ENCODE results near the gene COPS7A. TPM values are rescaled to one million over a fixed set of nuclear protein-coding genes. Genes with fewer than 3 reads are reported as not detected.

COPS7A gene
- total RNA-seq, 6 experiments from 2014 or later: 103 to 122 (median 108) TPM

DNA sequence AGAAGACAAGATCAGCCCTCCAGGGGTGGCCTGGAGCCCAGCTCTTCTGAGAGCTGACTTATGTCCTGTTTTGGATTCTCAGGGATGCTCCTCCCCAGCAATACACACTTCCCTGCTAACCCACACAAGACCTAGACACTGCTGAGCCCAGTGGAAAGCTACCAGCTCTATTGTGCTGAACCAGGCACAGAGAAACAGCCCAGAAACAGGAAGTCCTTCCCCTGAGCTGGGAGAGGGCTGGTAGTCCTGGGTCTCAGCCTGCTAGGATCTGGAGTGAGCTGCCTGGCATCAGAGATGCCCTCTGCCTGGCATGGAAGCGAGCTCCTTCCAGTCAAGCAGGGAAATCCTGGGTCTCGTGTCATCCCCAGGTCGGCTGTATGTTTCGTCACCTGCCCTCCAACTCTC is 47.2 kb downstream of the COPS7A start:
- H3K36me3 Mint-ChIP-seq (ENCODE audit: low read depth): peaks cover 5% of the 10 kb centered on the region
- no peak for DNase-seq
- H3K4me1 Mint-ChIP-seq (ENCODE audit: low read depth): peaks cover 29% of the 10 kb centered on the region
- TF ChIP-seq CTCF (IDR thresholded peaks at IDR 0.05): no peak
- no peak overlapping the region for H3K4me3 Mint-ChIP-seq
- no peak overlapping the region; the same call in 1 of the 2 replicates for H3K27ac Mint-ChIP-seq
- H3K27me3 Mint-ChIP-seq (ENCODE audit: insufficient read depth): peaks cover 9% of the 10 kb centered on the region
- no peaks in the 10 kb centered on the region for H3K9me3 Mint-ChIP-seq

GRCh38 chr12:6771509-6772330 is 47.9 kb downstream of the COPS7A start:
- H3K4me3 Mint-ChIP-seq: no peak overlapping the region
- peaks cover 9% of the 10 kb centered on the region for H3K27me3 Mint-ChIP-seq (ENCODE audit: insufficient read depth)
- no peaks in the 10 kb centered on the region for H3K9me3 Mint-ChIP-seq
- peaks cover 5% of the 10 kb centered on the region for H3K36me3 Mint-ChIP-seq (ENCODE audit: low read depth)
- H3K27ac Mint-ChIP-seq: no peak overlapping the region
- no peak for DNase-seq
- peaks cover 29% of the 10 kb centered on the region for H3K4me1 Mint-ChIP-seq (ENCODE audit: low read depth)
- TF ChIP-seq CTCF (IDR thresholded peaks at IDR 0.05): no peak

DNA sequence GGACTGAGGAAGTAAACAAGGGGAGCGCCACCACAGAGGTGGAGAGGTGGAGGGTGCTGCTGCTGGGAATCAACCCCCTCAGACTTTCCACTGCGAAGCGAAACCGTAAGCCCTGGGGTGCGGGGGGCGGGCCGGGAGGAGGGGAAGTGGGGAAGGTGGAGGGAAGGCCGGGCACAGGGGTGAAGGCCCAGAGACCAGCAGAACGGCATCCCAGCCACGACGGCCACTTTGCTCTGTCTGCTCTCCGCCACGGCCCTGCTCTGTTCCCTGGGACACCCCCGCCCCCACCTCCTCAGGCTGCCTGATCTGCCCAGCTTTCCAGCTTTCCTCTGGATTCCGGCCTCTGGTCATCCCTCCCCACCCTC is 48.5 kb downstream of the COPS7A start, which contains the start of gene LAG3:
LAG3 (plus strand) TSS at position 190 of the 365 bp plus-strand sequence. CDS start 333 bp downstream, outside the sequence.
- no peak for TF ChIP-seq CTCF (IDR thresholded peaks at IDR 0.05)
- Mint-ChIP-seq H3K4me1 (ENCODE audit: low read depth) (peaks cover 29% of the 10 kb centered on the region), H3K4me3 (no peak within 1 kb of the TSS), H3K27me3 (ENCODE audit: insufficient read depth) (peaks cover 12% of the 10 kb centered on the region), H3K27ac (no peak within 1 kb of the TSS), H3K36me3 (ENCODE audit: low read depth) (peaks cover 5% of the 10 kb centered on the region), H3K9me3 (no peaks in the 10 kb centered on the region)
- DNase-seq: no peak

DNA sequence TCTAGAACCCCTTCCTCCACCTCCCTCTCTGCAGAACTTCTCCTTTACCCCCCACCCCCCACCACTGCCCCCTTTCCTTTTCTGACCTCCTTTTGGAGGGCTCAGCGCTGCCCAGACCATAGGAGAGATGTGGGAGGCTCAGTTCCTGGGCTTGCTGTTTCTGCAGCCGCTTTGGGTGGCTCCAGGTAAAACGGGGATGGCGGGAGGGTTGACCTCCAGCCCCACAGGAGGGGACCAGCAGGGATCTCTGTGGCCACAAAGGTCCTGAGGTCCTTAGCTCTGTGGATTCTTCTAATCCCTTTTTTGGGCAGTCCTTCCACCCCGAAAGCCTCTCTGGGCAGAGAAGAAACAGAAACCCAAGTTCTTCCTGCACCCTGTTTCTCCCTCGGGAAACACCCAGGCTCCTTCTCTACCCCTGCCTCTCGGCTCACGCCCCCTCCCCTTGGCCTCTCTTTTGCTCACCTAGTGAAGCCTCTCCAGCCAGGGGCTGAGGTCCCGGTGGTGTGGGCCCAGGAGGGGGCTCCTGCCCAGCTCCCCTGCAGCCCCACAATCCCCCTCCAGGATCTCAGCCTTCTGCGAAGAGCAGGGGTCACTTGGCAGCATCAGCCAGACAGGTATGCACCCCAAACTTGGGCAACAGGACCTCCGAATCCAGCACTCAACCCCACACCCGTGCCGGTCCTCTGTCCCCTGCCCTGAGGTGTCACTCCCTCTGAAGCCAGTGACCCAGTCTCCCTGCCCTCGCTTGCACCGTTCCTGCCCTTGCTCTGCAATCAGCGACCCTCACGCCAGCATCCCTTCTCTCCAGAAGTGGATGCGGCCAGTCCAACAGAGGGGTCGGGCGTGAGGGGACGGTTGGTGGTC is 49.1 kb downstream of the COPS7A start:
- TF ChIP-seq CTCF (IDR thresholded peaks at IDR 0.05): no peak
- H3K9me3 Mint-ChIP-seq: no peaks in the 10 kb centered on the region
- peaks cover 12% of the 10 kb centered on the region for H3K27me3 Mint-ChIP-seq (ENCODE audit: insufficient read depth)
- no peaks in the 10 kb centered on the region; the same call in 1 of the 2 replicates for H3K36me3 Mint-ChIP-seq (ENCODE audit: low read depth)
- no peak overlapping the region for H3K27ac Mint-ChIP-seq
- DNase-seq: no peak
- peaks cover 26% of the 10 kb centered on the region for H3K4me1 Mint-ChIP-seq (ENCODE audit: low read depth)
- no peak overlapping the region for H3K4me3 Mint-ChIP-seq

GRCh38 chr12:6773590-6774351 is 49.9 kb downstream of the COPS7A start:
- Mint-ChIP-seq H3K36me3 (ENCODE audit: low read depth) (no peaks in the 10 kb centered on the region), H3K4me3 (no peak overlapping the region)

More at GRCh38 chr12:6773590-6774351, 49.9 kb downstream of the COPS7A start:
- no peak for TF ChIP-seq CTCF (IDR thresholded peaks at IDR 0.05)
- no peaks in the 10 kb centered on the region for H3K9me3 Mint-ChIP-seq
- H3K27ac Mint-ChIP-seq: no peak overlapping the region
- no peak for DNase-seq
- peaks cover 8% of the 10 kb centered on the region for H3K27me3 Mint-ChIP-seq (ENCODE audit: insufficient read depth)
- H3K4me1 Mint-ChIP-seq (ENCODE audit: low read depth): peaks cover 26% of the 10 kb centered on the region

Data from HFFc6 (cell line).